HG03571 (cell line): ENCODE results near the gene RAPGEF6.
"Not testable (repeated sequence)": the region's sequence is repeated elsewhere in the genome, so short reads cannot be mapped to it uniquely, and the experiment has no call there.

Experiments used
- ATAC-seq: cut with Tn5 transposase; IDR thresholded peaks from one replicate; pipeline ENCODE4 v1.9.1; 2021; ENCODE audit not compliant: unreplicated experiment

RAPGEF6 gene

GRCh38 chr5:131389096-131389868 lies 245.7 kb downstream of the RAPGEF6 start:
- ATAC-seq, result no peak

- no peak for ATAC-seq
Observed at GRCh38 chr5:131387255-131387654, 247.8 kb downstream of the RAPGEF6 start.

GRCh38 chr5:131386779-131387178 lies 248.2 kb downstream of the RAPGEF6 start:
- no peak for ATAC-seq

DNA sequence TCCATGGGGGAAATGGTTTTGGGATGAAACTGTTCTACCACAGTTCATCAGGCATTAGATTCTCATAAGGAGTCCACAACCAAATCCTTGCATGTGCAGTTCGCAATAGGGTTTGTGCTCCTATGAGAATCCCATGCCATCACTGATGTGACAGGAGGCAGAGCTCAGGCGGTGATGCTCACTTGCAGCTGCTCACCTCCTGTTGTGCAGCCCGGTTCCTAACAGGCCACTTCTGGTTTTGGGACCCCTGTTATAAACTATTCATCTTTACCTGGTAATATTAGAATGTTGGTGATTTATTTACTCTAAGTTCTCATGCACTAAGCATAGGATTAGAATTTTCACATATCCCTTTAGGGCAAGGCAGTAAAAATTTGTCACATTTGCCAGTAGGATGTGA lies 248.9 kb downstream of the RAPGEF6 start:
- ATAC-seq, result no peak

DNA sequence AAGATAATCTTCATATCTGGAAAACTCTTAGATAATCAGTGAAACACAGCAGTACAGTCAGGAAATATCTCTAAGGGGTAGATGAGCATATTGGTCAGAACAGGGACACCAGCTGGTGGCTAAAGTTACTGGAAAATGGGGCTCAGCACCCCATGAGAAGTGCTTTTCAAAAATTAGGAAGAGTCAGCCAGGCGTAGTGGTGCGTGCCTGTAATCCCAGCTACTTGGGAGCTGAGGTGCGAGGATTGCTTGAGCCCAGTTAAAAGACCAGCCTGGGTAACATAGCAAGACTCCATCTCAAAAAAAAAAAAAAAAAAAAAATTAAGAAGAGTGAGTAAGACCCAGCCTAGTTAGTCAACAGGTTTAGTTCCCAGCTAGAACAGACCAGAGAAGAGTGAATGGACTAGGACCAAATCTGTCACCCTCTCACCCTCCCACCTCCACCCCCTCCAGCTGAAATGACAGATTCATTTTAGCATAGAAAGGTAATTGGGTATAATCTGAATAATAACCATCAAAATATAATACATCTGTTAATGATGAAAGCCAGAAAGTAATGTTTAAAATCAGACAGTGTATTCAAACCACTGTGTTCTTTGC lies 250.3 kb downstream of the RAPGEF6 start:
- ATAC-seq, result no peak

DNA sequence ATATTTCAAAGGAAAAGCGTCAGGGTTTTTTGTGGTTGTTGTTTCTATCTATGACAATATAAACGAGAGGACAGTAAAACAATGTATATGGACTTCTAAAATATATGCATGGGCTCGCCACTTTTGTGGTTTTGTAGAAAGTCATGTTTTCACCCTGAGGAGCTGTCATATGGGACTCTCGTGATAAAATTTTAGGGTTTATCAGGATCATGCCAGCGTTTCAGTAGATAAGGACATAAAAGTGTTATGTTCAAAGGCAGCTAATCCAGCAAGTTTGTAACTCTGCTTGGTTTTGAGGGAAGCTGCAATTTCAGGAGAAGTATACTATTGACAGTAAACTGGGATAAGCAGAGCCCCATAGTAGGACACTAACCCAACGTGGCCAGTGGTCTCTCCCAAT lies 250.9 kb downstream of the RAPGEF6 start:
- no peak for ATAC-seq

- ATAC-seq, result peak; percentile 52
Observed at GRCh38 chr5:131382407-131383395, 252.3 kb downstream of the RAPGEF6 start.

DNA sequence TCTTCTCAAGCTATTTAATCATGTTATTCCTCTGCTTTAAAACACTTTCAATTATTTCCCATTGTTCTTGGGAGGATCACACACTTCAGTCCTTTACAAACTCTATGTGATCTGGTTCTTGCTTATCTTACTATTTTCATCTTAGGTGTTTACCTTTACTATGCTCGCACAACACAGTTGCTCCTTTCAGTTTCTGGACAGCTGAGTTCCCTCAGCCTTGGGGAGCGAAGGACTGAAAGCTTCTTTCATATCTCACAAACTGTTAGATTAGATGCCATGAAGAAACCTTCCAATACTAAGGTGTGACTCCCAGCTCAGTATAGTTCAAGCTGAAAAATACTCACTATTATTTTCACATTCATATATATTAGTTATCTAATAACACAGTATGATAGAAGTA lies 253.3 kb downstream of the RAPGEF6 start:
- peak; percentile 39 for ATAC-seq

GRCh38 chr5:131381021-131381420 lies 254.0 kb downstream of the RAPGEF6 start:
- ATAC-seq, result no peak

DNA sequence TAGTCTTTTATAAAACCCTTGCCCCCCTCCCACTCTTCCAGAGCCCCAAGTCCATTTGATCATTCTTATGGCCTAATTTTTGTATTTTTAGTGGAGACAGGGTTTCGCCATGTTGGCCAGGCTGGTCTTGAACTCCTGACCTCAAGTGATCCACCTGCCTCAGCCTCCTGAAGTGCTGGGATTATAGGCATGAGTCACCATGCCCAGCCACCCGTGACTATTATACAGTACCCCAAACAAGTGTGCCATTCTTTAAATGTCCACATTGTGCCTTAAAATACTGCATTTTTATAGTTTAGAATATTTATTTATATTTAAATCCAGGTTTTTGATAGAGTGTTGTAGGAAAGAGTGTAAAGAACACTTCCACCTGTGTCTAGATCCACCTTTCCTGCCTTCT lies 254.8 kb downstream of the RAPGEF6 start:
- not testable (repeated sequence) for ATAC-seq

GRCh38 chr5:131379723-131380122 lies 255.3 kb downstream of the RAPGEF6 start:
- ATAC-seq, result peak; percentile 39

DNA sequence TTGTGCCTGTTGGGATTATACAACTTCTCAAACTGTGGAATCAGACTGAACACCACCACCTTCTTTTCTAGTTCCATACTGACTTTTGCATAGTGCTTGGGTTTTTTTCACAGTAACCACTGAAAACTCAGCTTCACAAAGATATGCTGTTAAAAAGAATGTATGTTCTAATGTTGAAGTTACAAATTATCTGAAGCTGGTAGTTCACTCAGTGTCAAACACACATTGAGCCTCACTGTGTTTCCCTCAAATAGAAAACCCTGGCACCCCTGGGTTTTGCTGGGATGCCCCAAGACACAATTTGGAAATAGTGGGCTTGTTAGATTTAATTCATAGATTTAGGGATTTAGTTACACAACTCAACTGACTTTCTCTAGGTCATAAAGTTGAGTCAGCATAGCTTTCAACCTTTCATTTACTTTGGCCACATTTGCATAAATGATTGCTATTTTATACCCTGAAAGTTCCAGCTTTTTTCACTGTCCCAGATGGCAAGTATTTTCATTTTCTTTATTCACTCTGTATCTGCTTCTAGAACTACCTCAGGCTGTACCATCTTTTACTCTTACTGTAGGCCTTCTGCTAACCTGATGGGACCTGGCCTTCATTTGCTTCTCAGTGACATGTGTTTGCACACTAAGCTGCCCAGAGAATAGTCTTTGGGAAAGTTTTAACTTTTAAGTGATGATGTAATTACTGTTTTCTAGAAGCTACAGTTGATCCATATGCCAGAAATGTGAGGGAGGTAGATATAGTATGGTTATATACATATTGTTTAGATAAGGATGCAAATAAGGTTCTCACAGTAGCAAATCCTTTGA lies 256.1 kb downstream of the RAPGEF6 start:
- peak; percentile 21 for ATAC-seq

GRCh38 chr5:131377785-131378325 lies 257.2 kb downstream of the RAPGEF6 start:
- ATAC-seq, result no peak

GRCh38 chr5:131377346-131377745 lies 257.7 kb downstream of the RAPGEF6 start:
- ATAC-seq, result no peak

DNA sequence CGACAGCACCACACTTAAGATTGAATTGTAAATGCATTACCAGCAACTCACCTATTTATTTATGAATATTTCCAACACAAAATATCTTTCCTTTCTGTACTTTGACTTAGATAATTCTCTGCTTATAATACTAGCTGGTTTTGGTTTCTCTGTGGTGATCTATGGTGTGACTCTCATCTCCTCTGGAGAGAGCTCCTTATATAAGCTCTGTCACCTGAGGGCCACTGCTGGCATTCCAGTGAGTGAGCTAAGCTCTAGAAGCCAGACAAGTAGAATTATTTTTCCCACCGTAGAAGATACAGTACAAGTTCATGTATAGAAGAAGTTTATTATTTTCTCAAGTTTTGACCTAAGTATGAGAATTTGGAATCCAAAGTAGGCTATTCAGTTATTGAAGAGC lies 259.7 kb downstream of the RAPGEF6 start:
- no peak for ATAC-seq
